GM21381 (cell line): ENCODE data around the gene C1orf185.
"Not testable (repeated sequence)": the region's sequence is repeated elsewhere in the genome, so short reads cannot be mapped to it uniquely, and the experiment has no call there.

Source experiments
- ATAC-seq: cut with Tn5 transposase; IDR thresholded peaks from one replicate; pipeline ENCODE4 v1.9.1; 2021; ENCODE audit warnings: mild to moderate bottlenecking, moderate library complexity; ENCODE audit not compliant: unreplicated experiment

C1orf185 gene

DNA sequence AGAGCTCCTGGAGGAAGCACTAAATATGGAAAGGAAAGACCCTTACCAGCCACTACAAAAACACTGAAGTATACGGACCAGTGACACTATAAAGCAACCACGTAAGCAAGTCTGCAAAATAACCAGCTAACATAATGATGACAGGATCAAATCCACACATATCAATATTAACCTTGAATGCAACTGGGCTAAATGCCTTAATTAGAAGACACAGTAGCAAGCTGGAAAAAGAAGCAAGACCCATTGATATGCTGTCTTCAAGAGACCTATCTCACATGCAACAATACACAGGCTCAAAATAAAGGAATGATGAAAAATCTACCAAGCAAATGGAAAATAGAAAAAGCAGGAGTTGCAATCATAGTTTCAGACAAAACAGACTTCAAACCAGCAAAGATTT lies 31.0 kb downstream of the C1orf185 start:
- no peak for ATAC-seq

DNA sequence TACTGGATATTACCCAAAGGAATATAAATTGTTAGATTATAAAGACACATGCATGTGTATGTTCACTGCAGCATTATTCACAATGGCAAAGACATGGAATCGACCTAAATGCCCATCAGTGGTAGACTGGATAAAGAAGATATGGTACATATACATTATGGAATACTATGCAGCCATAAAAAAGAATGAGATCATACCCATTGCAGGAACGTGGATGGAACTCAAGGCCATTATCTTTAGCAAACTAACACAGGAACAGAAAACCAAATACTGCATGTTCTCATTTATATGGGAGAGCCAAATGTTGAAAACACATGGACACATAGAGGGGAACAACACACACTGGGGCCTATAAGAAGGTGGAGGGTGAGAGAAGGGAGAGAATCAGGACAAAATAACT lies 35.7 kb downstream of the C1orf185 start:
- not testable (repeated sequence) for ATAC-seq

DNA sequence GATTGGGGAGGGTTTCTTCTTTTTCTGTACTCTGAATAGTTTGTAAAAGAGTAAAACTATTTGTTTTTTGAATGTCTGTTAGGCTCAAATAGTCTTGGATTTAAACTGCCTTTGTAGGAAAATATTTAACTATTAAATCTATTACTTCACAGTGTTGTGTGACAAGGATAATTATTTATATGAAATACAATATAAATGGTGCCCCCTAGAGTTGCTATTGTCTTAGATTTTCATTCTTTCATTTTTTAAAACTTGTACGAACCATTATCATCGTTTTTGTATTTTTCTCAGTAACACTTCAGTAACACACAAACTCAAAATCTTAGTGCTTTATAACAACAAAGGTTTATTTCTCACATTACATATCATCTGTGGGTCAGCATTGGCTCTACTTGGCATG lies 37.4 kb downstream of the C1orf185 start:
- ATAC-seq, result no peak

DNA sequence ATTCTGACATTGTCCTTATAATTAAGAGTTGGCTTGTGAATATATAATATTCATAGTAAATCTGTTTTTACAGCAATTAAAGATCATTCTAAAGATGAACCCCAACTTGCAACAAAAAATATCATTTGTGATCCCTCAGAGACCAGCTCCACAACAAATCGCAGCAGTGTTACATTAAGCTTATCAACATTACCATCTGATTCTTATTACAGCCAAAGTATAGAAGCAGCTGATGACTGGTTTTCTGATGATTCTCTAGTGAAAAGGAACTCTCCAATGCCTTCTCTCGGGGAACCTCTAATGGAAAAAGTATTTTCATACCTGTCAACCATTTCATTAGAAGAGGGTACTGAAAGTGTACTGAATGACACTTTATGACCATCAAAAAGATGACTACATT lies 45.4 kb downstream of the C1orf185 start:
- ATAC-seq, result no peak

DNA sequence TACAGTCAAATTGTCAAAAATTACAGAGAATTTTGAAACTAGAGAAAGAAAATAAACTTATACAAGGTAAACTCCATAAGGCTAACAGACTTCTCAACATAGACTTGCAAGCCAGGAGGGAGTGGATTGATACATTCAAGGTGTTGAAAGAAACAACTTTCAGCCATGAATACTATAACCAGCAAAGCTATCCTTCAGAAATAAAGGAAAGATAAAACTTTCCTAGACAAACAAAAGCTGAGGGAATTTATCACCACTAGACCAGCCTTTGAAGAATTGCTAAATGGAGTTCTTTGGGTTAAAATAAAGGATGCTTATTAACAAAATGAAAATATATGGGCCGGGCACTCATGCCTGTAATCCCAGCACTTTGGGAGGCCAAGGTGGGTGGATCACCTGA lies 52.7 kb downstream of the C1orf185 start:
- ATAC-seq, result no peak

DNA sequence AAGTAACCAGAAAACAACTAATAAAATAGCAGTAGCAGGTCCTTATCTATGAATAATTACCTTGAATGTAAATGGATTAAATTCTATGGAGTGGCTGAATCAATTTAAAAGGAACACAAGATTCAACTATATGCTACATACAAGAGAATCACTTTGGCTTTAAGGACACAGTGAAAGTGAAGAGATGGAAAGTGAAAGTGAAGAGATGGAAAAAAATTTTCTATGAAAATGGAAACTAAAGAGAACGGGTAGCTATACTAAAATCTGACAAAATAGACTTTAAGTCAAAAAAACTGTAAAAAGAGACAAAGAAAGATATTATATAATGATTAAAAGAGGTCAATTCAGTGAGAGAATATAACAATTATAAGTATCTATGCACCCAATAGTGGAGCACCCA lies 54.7 kb downstream of the C1orf185 start:
- ATAC-seq, result no peak

DNA sequence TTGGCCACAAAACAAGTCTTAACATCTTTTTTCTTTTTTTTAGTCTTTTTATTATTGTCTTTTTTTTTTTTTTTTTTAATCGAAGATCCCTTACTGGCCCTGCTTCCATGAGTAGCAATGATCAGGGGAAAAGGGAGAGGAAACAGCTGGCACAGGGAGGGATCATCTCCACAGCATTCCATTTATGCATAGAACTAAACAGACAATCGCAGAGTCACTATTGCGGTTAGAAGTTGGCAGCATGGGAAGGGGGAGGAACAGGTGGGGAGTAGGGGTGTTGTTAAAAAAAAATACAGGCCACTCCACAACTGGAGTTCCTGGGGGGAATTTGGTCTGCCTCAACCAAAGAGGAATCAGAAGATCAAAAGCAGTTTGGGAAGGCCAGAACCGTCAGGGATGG lies 55.4 kb downstream of the C1orf185 start:
- ATAC-seq, result no peak

DNA sequence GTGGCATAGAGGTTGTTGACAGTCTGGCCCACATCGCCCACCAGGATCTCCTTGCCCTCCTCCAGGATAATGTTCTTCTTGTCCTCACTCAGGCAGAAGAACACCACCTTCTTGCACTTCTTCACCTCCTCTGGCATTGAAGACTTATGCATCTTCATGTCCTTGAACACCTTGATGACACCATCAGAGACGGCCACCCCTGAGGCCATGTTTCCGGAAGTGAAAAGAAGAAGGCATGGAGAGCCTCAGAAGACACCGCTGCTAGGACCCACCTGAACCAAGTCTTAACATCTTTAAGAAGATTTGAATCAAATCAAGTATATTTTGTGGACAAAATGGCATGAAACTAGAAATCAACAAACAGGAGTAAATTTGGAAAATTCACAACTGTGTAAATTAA lies 56.2 kb downstream of the C1orf185 start:
- ATAC-seq, result no peak

DNA sequence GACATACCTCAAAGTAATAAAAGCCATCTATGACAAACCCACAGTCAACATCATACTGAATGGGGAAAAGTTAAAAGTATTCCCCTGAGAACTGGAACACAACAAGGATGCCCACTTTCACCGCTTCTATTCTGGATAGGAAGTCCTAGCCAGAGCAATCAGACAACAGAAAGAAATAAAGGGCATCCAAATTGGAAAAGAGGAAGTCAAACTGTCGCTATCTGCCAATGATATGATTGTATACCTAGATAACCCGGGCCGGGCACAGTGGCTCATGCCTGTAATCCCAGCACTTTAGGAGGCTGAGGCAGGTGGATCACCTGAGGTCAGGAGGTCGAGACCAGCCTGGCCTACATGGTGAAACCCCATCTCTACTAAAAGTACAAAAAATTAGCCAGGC lies 60.5 kb downstream of the C1orf185 start:
- not testable (repeated sequence) for ATAC-seq

DNA sequence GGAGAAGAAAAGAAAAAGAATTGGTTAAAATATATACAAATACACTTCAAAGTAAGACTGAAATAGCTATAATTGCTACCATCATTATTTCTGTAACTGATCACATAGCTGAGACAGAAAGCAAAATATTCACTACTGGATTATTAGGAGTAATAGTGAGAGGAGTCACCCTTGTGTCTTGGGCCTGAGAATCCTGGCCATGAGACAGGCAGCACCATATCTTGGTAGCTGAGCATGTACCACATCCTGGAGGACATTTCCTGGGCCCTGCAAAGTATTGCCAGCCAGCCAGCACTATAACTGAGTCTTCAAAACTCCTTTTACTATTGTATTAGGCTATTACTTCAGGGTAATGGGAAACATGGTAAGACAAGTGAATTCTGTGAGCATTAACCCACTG lies 63.5 kb downstream of the C1orf185 start:
- no peak for ATAC-seq

DNA sequence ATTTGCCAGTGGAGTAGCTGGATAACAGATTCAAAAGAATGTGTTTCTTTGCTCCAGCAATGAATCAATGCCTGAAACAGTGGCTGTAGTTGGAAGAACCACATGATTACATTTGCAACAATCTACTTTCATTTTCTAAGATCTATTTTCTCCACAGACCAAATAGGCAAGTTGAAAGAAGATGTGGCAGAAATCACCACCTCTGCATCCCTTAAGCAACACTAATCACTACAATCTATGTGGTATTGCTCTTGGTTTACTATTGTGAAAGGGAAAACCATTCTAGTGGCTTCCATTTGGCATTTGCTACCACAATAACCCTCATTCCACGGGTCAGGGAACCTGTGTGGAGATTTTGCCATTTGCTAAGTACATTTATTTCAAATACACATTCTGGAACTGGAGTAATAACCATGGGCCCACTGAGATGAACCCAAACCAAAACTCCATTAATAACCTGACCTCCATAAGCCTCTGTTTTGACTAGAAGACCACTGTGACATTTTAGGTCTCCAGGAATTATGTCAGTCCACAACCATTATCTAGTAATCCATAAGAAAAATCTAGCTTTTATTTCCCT lies 66.3 kb downstream of the C1orf185 start:
- no peak for ATAC-seq

DNA sequence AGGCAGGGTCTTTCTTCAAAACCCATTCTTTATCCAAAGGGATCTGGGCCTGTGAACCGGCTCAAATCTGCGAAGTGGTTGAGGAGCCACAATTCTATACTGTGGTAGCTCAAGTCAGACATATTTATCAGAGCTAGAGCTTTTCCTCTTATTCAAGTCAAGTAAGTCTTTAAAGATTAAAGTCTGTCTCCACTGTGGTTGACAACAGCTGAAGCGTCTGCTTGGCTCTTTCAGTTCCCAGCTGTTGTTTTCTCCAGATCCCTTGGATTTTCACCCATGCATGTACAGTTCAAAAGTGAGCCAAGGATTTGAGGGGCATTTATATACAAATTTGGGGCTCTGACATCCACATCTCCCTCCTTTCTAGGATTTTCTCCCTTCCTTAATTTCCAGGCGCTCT lies 66.9 kb downstream of the C1orf185 start:
- ATAC-seq, result no peak

DNA sequence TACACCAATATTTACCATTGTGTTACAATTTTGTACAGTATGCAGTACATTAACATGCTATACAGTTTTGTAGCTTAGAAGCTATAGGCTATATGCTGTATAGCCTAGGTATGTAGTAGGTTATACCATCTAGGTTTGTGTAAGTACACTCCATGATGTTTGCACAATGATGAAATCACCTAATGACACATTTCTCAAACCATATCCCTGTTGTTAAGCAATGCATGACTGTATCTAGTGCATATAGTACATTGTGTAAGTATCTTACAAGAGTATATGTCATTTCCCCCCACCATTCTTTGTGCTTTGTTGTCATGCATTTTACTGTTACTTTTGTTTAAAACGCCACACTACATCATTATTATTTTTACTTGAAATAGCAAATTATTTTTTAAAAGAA lies 68.3 kb downstream of the C1orf185 start:
- ATAC-seq, result no peak

DNA sequence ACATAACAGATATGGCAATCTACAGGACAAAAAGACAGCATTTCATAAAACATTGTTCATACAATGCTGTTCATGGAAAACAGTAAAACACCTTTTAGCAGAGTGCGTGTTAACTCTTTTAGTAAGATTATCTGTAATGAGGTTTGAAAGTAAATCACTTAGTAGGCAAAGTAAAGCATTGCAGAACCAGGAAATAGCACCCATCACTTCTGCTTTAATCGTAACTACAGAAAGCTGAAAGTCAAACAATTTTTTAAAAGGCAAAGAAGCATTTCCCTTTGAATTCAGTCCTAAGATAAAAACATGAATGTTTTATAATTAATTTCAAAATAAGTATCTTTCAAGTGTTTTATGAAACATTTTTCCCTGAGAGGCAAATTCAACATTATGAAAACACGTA lies 70.8 kb downstream of the C1orf185 start:
- no peak for ATAC-seq

DNA sequence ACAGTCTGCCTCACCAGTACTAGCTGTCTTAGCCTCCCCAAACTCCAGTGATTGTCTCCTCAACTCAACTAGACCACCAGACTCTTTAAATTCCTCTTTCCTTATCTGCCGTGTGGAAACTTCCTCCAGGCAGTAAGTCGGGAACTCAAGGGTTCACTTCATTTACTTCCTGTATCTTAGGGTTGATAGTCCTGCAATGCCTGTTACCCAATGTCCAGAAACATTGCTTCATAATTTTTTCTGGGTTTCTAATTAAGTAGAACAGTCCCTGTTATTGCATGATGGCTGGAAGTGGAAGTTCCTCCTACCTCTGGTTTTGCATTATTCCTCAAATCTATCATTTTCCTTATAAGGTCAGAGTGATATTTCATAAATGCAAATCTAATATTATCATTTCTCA lies 73.2 kb downstream of the C1orf185 start:
- no peak for ATAC-seq

DNA sequence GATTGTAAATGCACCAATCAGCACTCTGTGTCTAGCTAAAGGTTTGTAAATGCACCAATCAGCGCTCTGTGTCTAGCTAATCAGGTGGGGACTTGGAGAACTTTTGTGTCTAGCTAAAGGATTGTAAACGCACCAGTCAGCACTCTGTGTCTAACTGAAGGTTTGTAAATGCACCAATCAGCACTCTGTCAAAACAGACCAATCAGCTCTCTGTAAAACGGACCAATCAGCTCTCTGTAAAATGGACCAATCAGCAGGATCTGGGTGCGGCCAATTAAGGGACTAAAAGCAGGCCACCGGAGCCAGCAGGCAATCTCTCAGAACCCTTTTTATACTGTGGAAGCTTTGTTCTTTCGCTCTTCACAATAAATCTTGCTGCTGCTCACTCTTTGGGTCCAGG lies 76.0 kb downstream of the C1orf185 start:
- ATAC-seq, result not testable (repeated sequence)

DNA sequence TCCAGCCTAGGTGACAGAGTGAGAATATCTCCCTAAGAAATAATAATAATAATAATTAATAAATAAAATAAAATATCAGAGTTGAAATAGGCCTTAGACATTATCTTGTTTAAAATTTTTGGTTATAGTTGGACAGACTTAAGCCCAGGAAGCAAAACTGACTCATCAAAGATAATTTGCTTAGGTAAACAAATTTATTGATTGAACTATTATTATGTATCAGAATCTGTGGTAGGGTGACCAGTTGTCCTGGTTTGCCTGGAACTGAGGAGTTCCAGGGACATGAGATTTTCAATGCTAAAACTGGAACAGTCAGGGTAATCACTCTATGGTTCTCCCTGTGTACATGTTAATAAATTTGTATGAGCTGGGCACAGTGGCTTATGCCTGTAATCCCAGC lies 86.2 kb downstream of the C1orf185 start:
- ATAC-seq, result no peak

DNA sequence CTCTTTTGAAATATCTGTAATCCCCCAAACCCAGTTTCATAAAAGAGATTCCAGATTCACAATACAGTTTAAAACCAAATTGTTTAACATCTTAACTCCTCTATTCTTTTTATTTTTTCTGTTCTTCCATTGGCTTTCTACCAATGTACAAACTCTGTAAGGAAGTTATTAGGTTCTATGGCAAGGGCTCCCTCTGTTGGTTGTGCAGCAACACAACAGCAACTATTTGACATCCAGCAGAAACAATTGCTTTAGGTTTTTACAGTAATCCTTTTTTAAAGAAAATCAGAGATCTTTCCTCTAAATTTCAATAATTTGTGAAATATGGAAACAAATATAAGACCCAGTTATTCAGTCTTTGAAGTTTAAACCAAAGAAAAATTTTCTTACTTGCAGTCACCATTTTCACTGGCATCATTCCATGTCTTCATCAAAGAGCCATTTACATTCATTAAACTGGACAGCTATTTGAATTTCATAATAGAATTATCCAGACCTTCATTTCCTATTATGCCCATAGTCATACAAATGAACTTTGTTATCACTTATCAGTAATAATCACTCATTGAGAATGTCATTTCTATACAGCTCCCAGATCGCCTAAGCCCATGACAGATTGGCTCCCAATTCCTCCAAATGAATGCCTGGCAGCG lies 87.5 kb downstream of the C1orf185 start:
- ATAC-seq, result no peak

DNA sequence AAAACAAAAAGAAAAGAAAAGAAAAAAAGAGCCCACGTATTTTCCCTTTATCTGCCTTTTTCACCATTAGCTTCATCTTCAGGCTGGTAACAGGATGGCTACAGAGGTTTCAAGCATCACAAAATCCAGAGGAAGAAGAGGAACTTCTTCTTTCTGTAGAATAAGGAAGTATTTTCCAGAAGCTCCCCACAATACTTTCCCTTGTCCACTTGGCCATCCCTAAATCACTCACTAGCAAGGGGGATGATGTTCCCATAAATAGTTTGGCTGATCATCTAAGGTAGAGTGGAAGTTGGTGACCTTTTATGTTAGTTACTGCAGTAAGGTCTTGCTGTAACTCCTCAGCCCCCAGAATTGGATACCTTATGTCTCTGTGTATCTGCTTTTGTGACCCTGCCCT lies 88.9 kb downstream of the C1orf185 start:
- no peak for ATAC-seq

DNA sequence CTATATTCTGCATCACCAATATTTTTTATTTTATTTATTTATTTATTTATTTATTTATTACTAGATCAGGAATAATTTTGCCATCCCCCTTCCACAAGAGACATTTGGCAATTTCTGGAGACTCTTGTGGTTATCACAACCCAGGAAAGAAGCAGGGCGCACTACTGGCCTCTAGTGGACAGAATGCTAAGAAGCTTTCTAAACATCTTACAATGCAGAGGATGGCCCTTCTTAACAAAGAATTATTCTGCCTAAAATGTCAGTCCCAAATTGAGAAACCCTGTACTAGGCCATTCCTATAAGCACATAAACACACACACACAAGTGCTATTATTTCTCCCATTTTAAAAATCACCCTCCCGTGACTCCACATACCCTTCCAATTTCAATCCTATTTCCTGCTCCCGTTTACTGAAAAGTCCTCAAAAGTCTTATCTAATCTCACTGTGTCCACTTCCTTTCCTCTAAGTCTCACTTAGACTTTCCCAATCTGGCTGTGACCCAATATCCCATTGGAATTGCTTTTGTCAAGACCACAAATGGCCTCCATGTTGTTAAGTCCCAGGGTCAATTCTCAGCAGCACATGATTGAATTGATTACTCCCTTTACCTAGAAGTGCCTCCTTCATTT lies 90.3 kb downstream of the C1orf185 start:
- ATAC-seq, result no peak

DNA sequence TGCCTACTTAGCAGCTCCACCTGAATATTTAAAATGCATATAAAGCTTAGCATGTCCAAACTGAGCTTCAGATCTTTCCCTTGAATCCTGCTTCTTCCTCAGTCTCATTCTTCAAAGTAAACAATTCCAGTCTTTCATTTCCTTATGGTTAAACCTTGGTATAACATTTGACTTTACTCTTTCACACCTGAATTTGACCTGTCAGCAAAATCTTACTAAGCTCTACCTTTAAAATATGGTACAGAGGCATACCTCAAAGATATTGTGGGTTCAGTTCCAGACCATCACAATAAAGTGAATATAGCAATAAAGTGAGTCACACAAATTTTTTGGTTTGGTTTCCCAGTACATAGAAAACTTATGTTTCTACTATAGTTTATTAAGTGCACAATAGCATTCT lies 91.5 kb downstream of the C1orf185 start:
- ATAC-seq, result no peak
